ENCODE measurements around the gene LMO3.

DNA sequence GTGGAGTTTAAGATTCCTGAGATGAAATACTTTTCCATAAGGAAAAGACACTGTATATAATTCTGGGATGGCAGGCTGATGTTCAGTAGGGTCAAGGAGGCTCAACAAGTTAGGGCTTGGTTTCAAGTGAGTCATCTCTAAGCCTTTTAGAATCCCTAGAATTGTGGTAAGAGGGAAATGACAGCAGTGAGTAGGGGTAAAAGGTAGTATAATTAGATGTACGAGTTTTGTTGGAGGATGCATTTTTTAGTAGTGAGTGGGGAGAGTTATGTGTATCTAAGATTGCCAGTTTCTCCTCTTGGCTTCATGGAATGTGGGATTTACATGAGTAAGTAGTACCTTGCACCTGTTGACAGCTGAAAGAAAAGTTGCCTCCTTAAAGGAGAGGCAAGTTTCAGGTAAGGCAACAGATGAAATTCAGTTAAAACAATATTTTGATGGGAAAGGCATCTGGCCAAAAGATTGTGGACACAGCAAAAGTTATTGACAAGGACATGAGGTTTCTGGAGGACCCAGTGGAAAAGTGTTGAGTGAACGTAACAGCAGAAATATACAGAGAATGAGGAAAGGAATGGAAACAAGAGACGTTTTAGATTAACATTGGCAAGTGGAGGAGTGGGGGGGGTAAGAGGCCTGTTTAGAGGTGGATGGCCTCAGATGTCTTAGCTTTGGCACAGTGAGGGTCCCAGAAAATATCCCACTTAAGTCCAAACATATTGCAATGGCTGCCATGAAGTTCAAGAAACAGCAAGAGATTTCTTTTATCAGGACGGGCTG, 21.8 kb downstream of the LMO3 start:
- TF ChIP-seq, protein P1, sequence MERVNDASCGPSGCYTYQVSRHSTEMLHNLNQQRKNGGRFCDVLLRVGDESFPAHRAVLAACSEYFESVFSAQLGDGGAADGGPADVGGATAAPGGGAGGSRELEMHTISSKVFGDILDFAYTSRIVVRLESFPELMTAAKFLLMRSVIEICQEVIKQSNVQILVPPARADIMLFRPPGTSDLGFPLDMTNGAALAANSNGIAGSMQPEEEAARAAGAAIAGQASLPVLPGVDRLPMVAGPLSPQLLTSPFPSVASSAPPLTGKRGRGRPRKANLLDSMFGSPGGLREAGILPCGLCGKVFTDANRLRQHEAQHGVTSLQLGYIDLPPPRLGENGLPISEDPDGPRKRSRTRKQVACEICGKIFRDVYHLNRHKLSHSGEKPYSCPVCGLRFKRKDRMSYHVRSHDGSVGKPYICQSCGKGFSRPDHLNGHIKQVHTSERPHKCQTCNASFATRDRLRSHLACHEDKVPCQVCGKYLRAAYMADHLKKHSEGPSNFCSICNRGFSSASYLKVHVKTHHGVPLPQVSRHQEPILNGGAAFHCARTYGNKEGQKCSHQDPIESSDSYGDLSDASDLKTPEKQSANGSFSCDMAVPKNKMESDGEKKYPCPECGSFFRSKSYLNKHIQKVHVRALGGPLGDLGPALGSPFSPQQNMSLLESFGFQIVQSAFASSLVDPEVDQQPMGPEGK (CRISPR knock-in tag; IDR thresholded peaks at IDR 0.05; ENCODE audit: borderline replicate concordance): no peak
- TF ChIP-seq CSDC2 (CRISPR knock-in tag; IDR thresholded peaks at IDR 0.05) (no peak), RARB (CRISPR knock-in tag; IDR thresholded peaks at IDR 0.05) (no peak), BACH2 (CRISPR knock-in tag; IDR thresholded peaks at IDR 0.05; ENCODE audit: borderline replicate concordance) (no peak), ZFP30 (CRISPR knock-in tag; IDR thresholded peaks at IDR 0.05) (no peak), ZNF8 (CRISPR knock-in tag; IDR thresholded peaks at IDR 0.05) (no peak), PPARA (CRISPR knock-in tag; IDR thresholded peaks at IDR 0.05; ENCODE audit: borderline replicate concordance) (no peak), CSRNP3 (CRISPR knock-in tag; IDR thresholded peaks at IDR 0.05) (no peak), ARNTL (CRISPR knock-in tag; IDR thresholded peaks at IDR 0.05; ENCODE audit: borderline replicate concordance, low read depth) (no peak), ZNF70 (CRISPR knock-in tag; IDR thresholded peaks at IDR 0.05) (no peak), TOX (CRISPR knock-in tag; IDR thresholded peaks at IDR 0.05; ENCODE audit: borderline replicate concordance) (no peak)
- TF ChIP-seq, protein P2, sequence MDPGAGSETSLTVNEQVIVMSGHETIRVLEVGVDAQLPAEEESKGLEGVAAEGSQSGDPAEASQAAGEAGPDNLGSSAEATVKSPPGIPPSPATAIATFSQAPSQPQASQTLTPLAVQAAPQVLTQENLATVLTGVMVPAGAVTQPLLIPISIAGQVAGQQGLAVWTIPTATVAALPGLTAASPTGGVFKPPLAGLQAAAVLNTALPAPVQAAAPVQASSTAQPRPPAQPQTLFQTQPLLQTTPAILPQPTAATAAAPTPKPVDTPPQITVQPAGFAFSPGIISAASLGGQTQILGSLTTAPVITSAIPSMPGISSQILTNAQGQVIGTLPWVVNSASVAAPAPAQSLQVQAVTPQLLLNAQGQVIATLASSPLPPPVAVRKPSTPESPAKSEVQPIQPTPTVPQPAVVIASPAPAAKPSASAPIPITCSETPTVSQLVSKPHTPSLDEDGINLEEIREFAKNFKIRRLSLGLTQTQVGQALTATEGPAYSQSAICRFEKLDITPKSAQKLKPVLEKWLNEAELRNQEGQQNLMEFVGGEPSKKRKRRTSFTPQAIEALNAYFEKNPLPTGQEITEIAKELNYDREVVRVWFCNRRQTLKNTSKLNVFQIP (CRISPR knock-in tag; IDR thresholded peaks at IDR 0.05; ENCODE audit: borderline replicate concordance, low read depth): no peak

Measured in SK-N-SH treated with all-trans-retinoic acid at 6 μM for 48 hours (cell line).